GM18499 (cell line): ENCODE results near the gene LTBP1.

Experiments used
- ATAC-seq: cut with Tn5 transposase; IDR thresholded peaks from one replicate; pipeline ENCODE4 v1.9.1; 2021; ENCODE audit warnings: moderate number of reproducible peaks; ENCODE audit not compliant: insufficient read depth, unreplicated experiment

Gene LTBP1

GRCh38 chr2:33104052-33104623 is 157.4 kb downstream of the LTBP1 start:
- ATAC-seq, result no peak

- ATAC-seq, result no peak
Measured at GRCh38 chr2:33104726-33105125, 158.0 kb downstream of the LTBP1 start.

GRCh38 chr2:33106115-33106514 is 159.4 kb downstream of the LTBP1 start:
- no peak for ATAC-seq

GRCh38 chr2:33107690-33108482 is 161.1 kb downstream of the LTBP1 start:
- ATAC-seq, result no peak

- ATAC-seq, result no peak
Measured at GRCh38 chr2:33108483-33109443, 162.0 kb downstream of the LTBP1 start.

GRCh38 chr2:33110461-33110860 is 163.7 kb downstream of the LTBP1 start:
- no peak for ATAC-seq

- ATAC-seq, result no peak
Measured at GRCh38 chr2:33111002-33111446, 164.3 kb downstream of the LTBP1 start.

GRCh38 chr2:33115196-33115595 is 168.4 kb downstream of the LTBP1 start:
- no peak for ATAC-seq

GRCh38 chr2:33115728-33116127 is 169.0 kb downstream of the LTBP1 start:
- ATAC-seq, result no peak

GRCh38 chr2:33116799-33117198 is 170.0 kb downstream of the LTBP1 start:
- no peak for ATAC-seq

- no peak for ATAC-seq
Measured at GRCh38 chr2:33118651-33119050, 171.9 kb downstream of the LTBP1 start.

- ATAC-seq, result no peak
Measured at GRCh38 chr2:33121416-33121815, 174.7 kb downstream of the LTBP1 start.

- ATAC-seq, result no peak
Measured at GRCh38 chr2:33121925-33122324, 175.2 kb downstream of the LTBP1 start.

GRCh38 chr2:33122726-33123125 is 176.0 kb downstream of the LTBP1 start:
- no peak for ATAC-seq

GRCh38 chr2:33123216-33123615 is 176.5 kb downstream of the LTBP1 start:
- ATAC-seq, result no peak

GRCh38 chr2:33126552-33126951 is 179.8 kb downstream of the LTBP1 start:
- ATAC-seq, result no peak

GRCh38 chr2:33126958-33127357 is 180.2 kb downstream of the LTBP1 start:
- ATAC-seq, result no peak

GRCh38 chr2:33129263-33130053 is 182.7 kb downstream of the LTBP1 start:
- ATAC-seq, result no peak

GRCh38 chr2:33130054-33130447 is 183.3 kb downstream of the LTBP1 start:
- ATAC-seq, result no peak

GRCh38 chr2:33130544-33130943 is 183.8 kb downstream of the LTBP1 start:
- no peak for ATAC-seq
